Colonic mucosa (tissue), 4 donors: ENCODE data around the gene CDK6. TPM values are rescaled to one million over a fixed set of nuclear protein-coding genes. Genes with fewer than 3 reads are reported as not detected.

Experiments
- DNase-seq: peaks from one replicate; pipeline ENCODE4 v3.0.0-alpha.2; 2020
- H3K27ac ChIP-seq: fragments of 200-600 bp; one replicate; pipeline ENCODE4 v1.8.0; 2021
- H3K27me3 ChIP-seq: fragments of 200-600 bp; one replicate; pipeline ENCODE4 v1.8.0; 2021
- H3K36me3 ChIP-seq: fragments of 200-600 bp; one replicate; pipeline ENCODE4 v1.8.0; 2021
- H3K4me1 ChIP-seq: fragments of 200-600 bp; one replicate; pipeline ENCODE4 v1.8.0; 2021; ENCODE audit warnings: mild to moderate bottlenecking
- H3K4me3 ChIP-seq: fragments of 200-600 bp; one replicate; pipeline ENCODE4 v1.8.0; 2021
- H3K9ac ChIP-seq, 2 donors: one replicate each; pipeline ENCODE4 v1.7.0; 2013; ENCODE audit warnings: control low read depth in 2 of 2, low read depth in 2 of 2, low read length in 2 of 2
- H3K9me3 ChIP-seq: fragments of 200-600 bp; one replicate; pipeline ENCODE4 v1.8.0; 2021
- CTCF ChIP-seq: fragments of 200-600 bp; IDR thresholded peaks from one replicate; pipeline ENCODE4 v1.8.0; 2022; ENCODE audit warnings: antibody characterized with exemption, mild to moderate bottlenecking
- intact Hi-C: fragments of 100-400 bp; cut with DNase I; formaldehyde crosslinking; loops from one replicate; pipeline ENCODE4 v1.14.1; 2022
- total RNA-seq, 2 donors: library from RNA; stranded (reverse); fragmentation: NEBNext Ultra II Directional in 1 of 2; extraction: Animal tissue kit (Norgen Biotek cat#: 25700) in 1 of 2; gene quantifications; one replicate each; pipeline ENCODE4 v1.2.1, GENCODE V29; 2021
- donor health status: healthy.
- donor health status: DM: no; HTN: no; CAD: no.
- donor health status: DM: no; HTN: no; CAD: no.

Gene CDK6
- total RNA-seq, 2 donors from 2014 or later: 37.1 to 55.4 TPM

GRCh38 chr7:92639966-92640365 is 196.4 kb downstream of the CDK6 start:
- intact Hi-C loops: no loop called here
- no peaks in the 10 kb centered on the region for H3K36me3 ChIP-seq
- no peak overlapping the region for H3K27ac ChIP-seq
- TF ChIP-seq CTCF: no peak
- H3K9ac ChIP-seq: no peak overlapping the region
- no peak for DNase-seq
- peaks cover 12% of the 10 kb centered on the region for H3K4me1 ChIP-seq
- no peak overlapping the region for H3K4me3 ChIP-seq
- H3K27me3 ChIP-seq: no peaks in the 10 kb centered on the region
- no peaks in the 10 kb centered on the region for H3K9me3 ChIP-seq

- intact Hi-C loops: no loop called here
- no peak overlapping the region for H3K4me3 ChIP-seq
- H3K36me3 ChIP-seq: no peaks in the 10 kb centered on the region
- TF ChIP-seq CTCF: no peak
- no peaks in the 10 kb centered on the region for H3K9me3 ChIP-seq
- no peak for DNase-seq
- no peak overlapping the region for H3K27ac ChIP-seq
- H3K9ac ChIP-seq: no peak overlapping the region
- H3K4me1 ChIP-seq: peaks cover 7% of the 10 kb centered on the region
- no peaks in the 10 kb centered on the region for H3K27me3 ChIP-seq
Measured at GRCh38 chr7:92639213-92639896, 197.0 kb downstream of the CDK6 start.

- TF ChIP-seq CTCF: no peak
- H3K4me1 ChIP-seq: peaks cover 5% of the 10 kb centered on the region
- H3K4me3 ChIP-seq: no peak overlapping the region
- no peak overlapping the region for H3K9ac ChIP-seq
- H3K36me3 ChIP-seq: no peaks in the 10 kb centered on the region
- DNase-seq: no peak
- no peaks in the 10 kb centered on the region for H3K9me3 ChIP-seq
- intact Hi-C loops: no loop called here
- H3K27ac ChIP-seq: no peak overlapping the region
- no peaks in the 10 kb centered on the region for H3K27me3 ChIP-seq
Measured at GRCh38 chr7:92636018-92636560, 200.3 kb downstream of the CDK6 start.

GRCh38 chr7:92635538-92635937 is 200.8 kb downstream of the CDK6 start:
- Histone ChIP-seq H3K9ac (peak overlapping the region in 1 of 2 donors; percentile 73), H3K4me1 (peaks cover 5% of the 10 kb centered on the region), H3K27me3 (no peaks in the 10 kb centered on the region), H3K36me3 (no peaks in the 10 kb centered on the region), H3K9me3 (no peaks in the 10 kb centered on the region), H3K4me3 (no peak overlapping the region), H3K27ac (peak overlapping the region; percentile 51)
- DNase-seq: no peak
- TF ChIP-seq CTCF: no peak
- intact Hi-C loops: no loop called here

GRCh38 chr7:92634924-92635519 is 201.4 kb downstream of the CDK6 start:
- no peaks in the 10 kb centered on the region for H3K9me3 ChIP-seq
- H3K4me3 ChIP-seq: no peak overlapping the region
- H3K27me3 ChIP-seq: no peaks in the 10 kb centered on the region
- intact Hi-C loops: no loop called here
- no peak for TF ChIP-seq CTCF
- peak; percentile 37 for DNase-seq
- H3K4me1 ChIP-seq: peaks cover 5% of the 10 kb centered on the region
- H3K27ac ChIP-seq: peak overlapping the region; percentile 51
- H3K9ac ChIP-seq: peak overlapping the region in 1 of 2 donors; percentile 73
- H3K36me3 ChIP-seq: no peaks in the 10 kb centered on the region
